Endothelial cell (in vitro differentiated cells): ENCODE measurements around the gene ENOPH1. TPM values are rescaled to one million over a fixed set of nuclear protein-coding genes. Genes with fewer than 3 reads are reported as not detected.

Experiments
- DNase-seq: peaks from one replicate; pipeline ENCODE4 v3.0.0; 2021; ENCODE audit warnings: low spot score
- H3K27ac Mint-ChIP-seq: one replicate; pipeline ENCODE4 v1.8.0; 2021; ENCODE audit warnings: mixed read lengths, inconsistent platforms; ENCODE audit not compliant: unreplicated experiment
- H3K27me3 Mint-ChIP-seq: one replicate; pipeline ENCODE4 v1.8.0; 2021; ENCODE audit warnings: mild to moderate bottlenecking, moderate library complexity, mixed read lengths, inconsistent platforms; ENCODE audit not compliant: unreplicated experiment
- H3K36me3 Mint-ChIP-seq: one replicate; pipeline ENCODE4 v1.8.0; 2021; ENCODE audit warnings: mild to moderate bottlenecking, low read depth, mixed read lengths, inconsistent platforms; ENCODE audit not compliant: unreplicated experiment
- H3K4me1 Mint-ChIP-seq: one replicate; pipeline ENCODE4 v1.8.0; 2021; ENCODE audit warnings: mild to moderate bottlenecking, mixed read lengths, inconsistent platforms; ENCODE audit not compliant: unreplicated experiment
- H3K4me3 Mint-ChIP-seq: one replicate; pipeline ENCODE4 v1.8.0; 2021; ENCODE audit warnings: mild to moderate bottlenecking, mixed read lengths, inconsistent platforms; ENCODE audit not compliant: unreplicated experiment
- H3K9me3 Mint-ChIP-seq: one replicate; pipeline ENCODE4 v1.8.0; 2021; ENCODE audit warnings: mixed read lengths, inconsistent platforms; ENCODE audit not compliant: unreplicated experiment
- CTCF ChIP-seq: fragments of 200-600 bp; sonication (generic); IDR thresholded peaks from one replicate; pipeline ENCODE4 v1.5.0; 2021; ENCODE audit warnings: antibody characterized with exemption; ENCODE audit not compliant: unreplicated experiment
- total RNA-seq: library from RNA; stranded (reverse); fragmentation: NEBNext Ultra II Directional; extraction: Animal tissue kit (Norgen Biotek cat#: 25700); gene quantifications from one replicate; pipeline ENCODE4 v1.2.1, GENCODE V29; 2021; ENCODE audit not compliant: unreplicated experiment

The ENOPH1 gene
- total RNA-seq, 1 donor from 2014 or later = 37.1 TPM

DNA sequence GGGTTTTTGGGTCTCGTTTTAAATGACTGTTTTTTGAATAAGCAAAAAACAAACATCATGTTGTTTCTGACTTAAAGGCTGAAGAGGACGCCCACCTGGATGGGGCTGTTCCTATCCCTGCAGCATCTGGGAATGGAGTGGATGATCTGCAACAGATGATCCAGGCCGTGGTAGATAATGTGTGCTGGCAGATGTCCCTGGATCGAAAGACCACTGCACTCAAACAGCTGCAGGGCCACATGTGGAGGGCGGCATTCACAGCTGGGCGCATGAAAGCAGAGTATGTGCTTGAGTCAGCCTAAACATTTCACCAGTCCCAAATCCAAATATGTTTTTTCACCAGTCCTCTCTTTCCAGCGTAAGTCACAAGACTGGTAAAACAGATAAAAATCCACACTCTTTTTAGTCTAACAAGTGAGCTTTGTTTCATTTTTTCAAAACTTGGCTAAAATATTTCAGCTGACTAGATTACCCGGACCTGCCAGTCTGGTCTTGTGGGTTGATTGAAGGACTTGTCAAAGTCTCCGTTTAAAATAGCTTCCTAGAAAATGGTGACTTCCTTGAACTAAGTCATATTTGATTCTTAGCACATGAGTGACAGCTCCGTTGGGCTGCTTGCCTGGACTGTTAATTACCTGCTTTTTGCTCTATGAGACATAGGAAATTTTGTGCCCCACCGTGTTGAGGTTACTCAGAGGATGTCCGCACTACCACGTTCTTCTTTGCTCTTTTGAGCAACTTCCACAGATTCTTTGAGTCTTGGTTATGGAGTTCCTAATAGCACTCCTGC is 20.8 kb downstream of the ENOPH1 start:
- Mint-ChIP-seq H3K4me1 (peaks cover 5% of the 10 kb centered on the region), H3K27ac (no peak overlapping the region), H3K9me3 (no peaks in the 10 kb centered on the region), H3K27me3 (no peaks in the 10 kb centered on the region), H3K4me3 (peak overlapping the region; percentile 49), H3K36me3 (peaks cover 32% of the 10 kb centered on the region)
- no peak for TF ChIP-seq CTCF
- DNase-seq = no peak

- H3K4me1 Mint-ChIP-seq = peaks cover 5% of the 10 kb centered on the region
- H3K4me3 Mint-ChIP-seq = no peak overlapping the region
- no peak for DNase-seq
- H3K9me3 Mint-ChIP-seq = no peaks in the 10 kb centered on the region
- H3K27me3 Mint-ChIP-seq = no peaks in the 10 kb centered on the region
- no peak overlapping the region for H3K27ac Mint-ChIP-seq
- TF ChIP-seq CTCF = no peak
- H3K36me3 Mint-ChIP-seq = peaks cover 32% of the 10 kb centered on the region
Measured at GRCh38 chr4:82452026-82452425, 21.6 kb downstream of the ENOPH1 start.

DNA sequence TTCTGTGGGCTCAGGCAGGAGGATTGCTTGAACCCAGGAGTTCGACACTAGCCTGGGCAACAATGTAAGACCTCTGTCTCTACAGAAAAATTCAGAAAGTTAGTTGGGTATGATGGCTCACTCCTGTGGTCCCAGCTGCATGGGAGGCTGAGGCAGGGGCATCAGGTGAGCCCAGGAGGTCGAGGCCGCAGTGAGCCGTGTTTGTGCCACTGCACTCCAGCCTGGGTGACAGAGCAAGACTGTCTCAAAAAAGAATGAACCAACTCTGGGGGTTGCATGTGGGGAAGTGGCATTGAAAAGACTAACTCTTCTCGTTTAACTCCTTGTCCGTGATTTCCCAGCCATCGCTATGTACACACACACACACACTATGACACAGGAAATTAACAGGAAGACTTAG is 26.9 kb downstream of the ENOPH1 start:
- Mint-ChIP-seq H3K4me1 (peaks cover 7% of the 10 kb centered on the region), H3K27me3 (no peaks in the 10 kb centered on the region), H3K27ac (peak overlapping the region; percentile 85), H3K9me3 (no peaks in the 10 kb centered on the region), H3K4me3 (peak overlapping the region; percentile 27), H3K36me3 (peaks cover 9% of the 10 kb centered on the region)
- no peak for TF ChIP-seq CTCF
- DNase-seq = no peak

GRCh38 chr4:82458729-82459128 is 28.3 kb downstream of the ENOPH1 start:
- peaks cover 13% of the 10 kb centered on the region for H3K36me3 Mint-ChIP-seq
- H3K9me3 Mint-ChIP-seq = no peaks in the 10 kb centered on the region
- TF ChIP-seq CTCF = no peak
- H3K4me1 Mint-ChIP-seq = peaks cover 7% of the 10 kb centered on the region
- peaks cover 2% of the 10 kb centered on the region for H3K27me3 Mint-ChIP-seq
- H3K27ac Mint-ChIP-seq = peak overlapping the region; percentile 25
- DNase-seq = no peak
- H3K4me3 Mint-ChIP-seq = no peak overlapping the region

DNA sequence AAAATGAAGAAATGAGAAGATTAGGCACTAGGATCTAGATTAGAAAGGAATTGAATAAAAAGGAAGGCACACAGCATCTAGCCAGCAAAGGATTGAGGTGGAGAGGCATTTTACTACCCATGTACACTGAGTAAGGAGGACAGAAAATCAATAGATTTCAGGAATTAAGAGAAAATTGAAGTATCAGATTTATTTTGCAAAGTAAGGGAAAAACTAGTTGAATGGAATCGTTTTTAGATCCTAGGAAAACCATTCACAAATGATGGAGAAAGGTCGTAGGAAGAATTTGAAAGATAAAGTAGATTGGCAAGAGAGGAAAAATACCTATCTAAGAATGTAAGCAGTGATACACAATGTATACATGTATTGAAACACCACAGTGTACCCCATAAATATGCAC is 31.3 kb downstream of the ENOPH1 start:
- Mint-ChIP-seq H3K36me3 (peaks cover 13% of the 10 kb centered on the region), H3K4me1 (peaks cover 7% of the 10 kb centered on the region), H3K27ac (no peak overlapping the region), H3K4me3 (no peak overlapping the region), H3K27me3 (peaks cover 2% of the 10 kb centered on the region), H3K9me3 (no peaks in the 10 kb centered on the region)
- no peak for DNase-seq
- TF ChIP-seq CTCF = no peak
